Ishikawa (cell line): Measurements from ENCODE around the gene UCN3.

Experiments
- CEBPB ChIP-seq: IDR thresholded peaks from 2 replicates; pipeline ENCODE4 v1.6.1; 2012
- CREB1 ChIP-seq: IDR thresholded peaks from 2 replicates; pipeline ENCODE4 v1.6.1; 2012; ENCODE audit warnings: low read depth
- EGR1 ChIP-seq: IDR thresholded peaks from 2 replicates; pipeline ENCODE4 v1.6.1; 2012
- EP300 ChIP-seq: IDR thresholded peaks from 2 replicates; pipeline ENCODE4 v1.6.1; 2012; ENCODE audit warnings: borderline replicate concordance
- FOXM1 ChIP-seq: IDR thresholded peaks from 2 replicates; pipeline ENCODE4 v1.6.1; 2012; ENCODE audit warnings: low read depth, borderline replicate concordance
- RAD21 ChIP-seq: IDR thresholded peaks from 2 replicates; pipeline ENCODE4 v1.6.1; 2012; ENCODE audit warnings: low read depth
- TAF1 ChIP-seq: IDR thresholded peaks from 2 replicates; pipeline ENCODE4 v1.6.1; 2012; ENCODE audit warnings: low read depth, mild to moderate bottlenecking
- TCF12 ChIP-seq: IDR thresholded peaks from 2 replicates; pipeline ENCODE4 v1.6.1; 2012; ENCODE audit warnings: low read depth
- USF1 ChIP-seq: IDR thresholded peaks from 2 replicates; pipeline ENCODE4 v1.6.1; 2012
- YY1 ChIP-seq: IDR thresholded peaks from 2 replicates; pipeline ENCODE4 v1.6.1; 2012; ENCODE audit warnings: low read depth
- ZBTB7A ChIP-seq: IDR thresholded peaks from 2 replicates; pipeline ENCODE4 v1.6.1; 2012; ENCODE audit warnings: low read depth
- TF ChIP-seq, protein P1 (sequence below): IDR thresholded peaks from 2 replicates; pipeline ENCODE4 v1.6.1; 2012; ENCODE audit warnings: low read depth, mild to moderate bottlenecking
- TF ChIP-seq, protein P2 (sequence below): IDR thresholded peaks from 2 replicates; pipeline ENCODE4 v1.6.1; 2012

DNA sequence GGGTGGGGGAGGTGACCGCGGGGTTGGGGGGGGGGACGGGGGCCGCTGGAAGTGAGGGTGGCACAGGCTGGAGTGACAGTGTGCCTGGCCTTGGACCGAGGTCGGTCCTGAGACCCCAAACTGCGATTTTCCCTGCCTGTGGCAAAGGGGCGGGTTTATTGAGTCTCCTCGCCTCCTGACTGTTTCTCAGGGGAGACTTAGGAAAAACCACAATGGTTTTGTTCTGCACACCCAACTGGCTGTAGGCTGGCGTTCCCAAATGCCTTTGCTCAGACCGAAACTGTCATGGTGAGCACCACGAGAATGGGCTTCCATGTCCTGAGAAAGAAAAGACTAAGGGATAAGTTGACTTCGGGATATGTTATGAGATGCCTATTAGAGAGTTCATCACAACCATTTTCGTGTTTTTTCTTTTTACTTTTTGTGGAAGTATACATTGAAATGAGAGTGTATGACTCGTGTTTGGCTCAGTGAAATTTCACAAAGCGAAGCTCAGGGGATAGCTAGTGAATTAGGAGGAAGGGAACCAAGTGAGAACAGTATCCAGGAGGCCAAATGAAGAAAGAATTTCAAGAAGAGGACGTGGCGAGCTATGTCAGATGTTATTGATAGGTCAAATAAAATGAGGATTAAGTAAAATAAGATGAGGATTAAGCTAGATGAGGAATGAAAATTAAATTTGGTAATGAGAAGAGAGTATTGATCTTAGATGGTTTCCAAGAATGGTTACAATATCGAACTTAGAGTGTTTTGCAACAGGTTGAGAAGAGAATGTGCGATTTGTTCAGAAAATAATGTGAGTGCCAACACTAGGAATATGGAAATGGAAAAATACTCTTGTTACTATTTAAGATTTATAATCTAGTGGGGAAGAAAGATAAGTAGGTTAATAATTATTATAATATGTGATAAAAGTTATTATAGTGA is 48.5 kb downstream of the UCN3 start:
- TF ChIP-seq TAF1 (no peak), YY1 (no peak), EP300 (no peak), CEBPB (no peak), FOXM1 (no peak), CREB1 (no peak), RAD21 (no peak), EGR1 (no peak), ZBTB7A (no peak), TCF12 (no peak), USF1 (no peak)
- TF ChIP-seq, protein P1, sequence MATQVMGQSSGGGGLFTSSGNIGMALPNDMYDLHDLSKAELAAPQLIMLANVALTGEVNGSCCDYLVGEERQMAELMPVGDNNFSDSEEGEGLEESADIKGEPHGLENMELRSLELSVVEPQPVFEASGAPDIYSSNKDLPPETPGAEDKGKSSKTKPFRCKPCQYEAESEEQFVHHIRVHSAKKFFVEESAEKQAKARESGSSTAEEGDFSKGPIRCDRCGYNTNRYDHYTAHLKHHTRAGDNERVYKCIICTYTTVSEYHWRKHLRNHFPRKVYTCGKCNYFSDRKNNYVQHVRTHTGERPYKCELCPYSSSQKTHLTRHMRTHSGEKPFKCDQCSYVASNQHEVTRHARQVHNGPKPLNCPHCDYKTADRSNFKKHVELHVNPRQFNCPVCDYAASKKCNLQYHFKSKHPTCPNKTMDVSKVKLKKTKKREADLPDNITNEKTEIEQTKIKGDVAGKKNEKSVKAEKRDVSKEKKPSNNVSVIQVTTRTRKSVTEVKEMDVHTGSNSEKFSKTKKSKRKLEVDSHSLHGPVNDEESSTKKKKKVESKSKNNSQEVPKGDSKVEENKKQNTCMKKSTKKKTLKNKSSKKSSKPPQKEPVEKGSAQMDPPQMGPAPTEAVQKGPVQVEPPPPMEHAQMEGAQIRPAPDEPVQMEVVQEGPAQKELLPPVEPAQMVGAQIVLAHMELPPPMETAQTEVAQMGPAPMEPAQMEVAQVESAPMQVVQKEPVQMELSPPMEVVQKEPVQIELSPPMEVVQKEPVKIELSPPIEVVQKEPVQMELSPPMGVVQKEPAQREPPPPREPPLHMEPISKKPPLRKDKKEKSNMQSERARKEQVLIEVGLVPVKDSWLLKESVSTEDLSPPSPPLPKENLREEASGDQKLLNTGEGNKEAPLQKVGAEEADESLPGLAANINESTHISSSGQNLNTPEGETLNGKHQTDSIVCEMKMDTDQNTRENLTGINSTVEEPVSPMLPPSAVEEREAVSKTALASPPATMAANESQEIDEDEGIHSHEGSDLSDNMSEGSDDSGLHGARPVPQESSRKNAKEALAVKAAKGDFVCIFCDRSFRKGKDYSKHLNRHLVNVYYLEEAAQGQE = no peak
- TF ChIP-seq, protein P2, sequence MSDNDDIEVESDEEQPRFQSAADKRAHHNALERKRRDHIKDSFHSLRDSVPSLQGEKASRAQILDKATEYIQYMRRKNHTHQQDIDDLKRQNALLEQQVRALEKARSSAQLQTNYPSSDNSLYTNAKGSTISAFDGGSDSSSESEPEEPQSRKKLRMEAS = no peak
